ENCODE results near the gene SLC35F3. TPM values are rescaled to one million over a fixed set of nuclear protein-coding genes. Genes with fewer than 3 reads are reported as not detected.

SLC35F3 gene
- polyA plus RNA-seq, 1 donor from 2014 or later = 13.9 TPM

GRCh38 chr1:234337233-234337632 lies 432.8 kb downstream of the SLC35F3 start:
- Histone ChIP-seq H3K79me2 (replicated peaks; ENCODE audit: insufficient read depth, low read length) (no peaks in the 10 kb centered on the region), H3K27ac (ENCODE audit: low read length) (no peak overlapping the region), H2AFZ (ENCODE audit: low read depth, low read length) (no peak overlapping the region), H3K9me3 (ENCODE audit: low read length) (peaks cover 10% of the 10 kb centered on the region), H3K27me3 (ENCODE audit: insufficient read depth, low read depth, low read length) (no peaks in the 10 kb centered on the region), H3K4me2 (ENCODE audit: low read length) (no peak overlapping the region), H3F3A (ENCODE audit: insufficient read depth, low read length, poor library complexity, severe bottlenecking) (no peaks in the 10 kb centered on the region), H3K9ac (ENCODE audit: low read length) (no peak overlapping the region), H3K9me2 (ENCODE audit: insufficient read depth, low read length) (no peaks in the 10 kb centered on the region), H3K4me3 (ENCODE audit: low read length) (no peak overlapping the region), H3K36me3 (ENCODE audit: insufficient read depth, low read length) (no peaks in the 10 kb centered on the region), H4K20me1 (ENCODE audit: insufficient read depth) (no peaks in the 10 kb centered on the region)
- TF ChIP-seq EZH2 (IDR thresholded peaks at IDR 0.05; ENCODE audit: borderline replicate concordance, insufficient read depth, low read length, poor library complexity, severe bottlenecking) (no peak), RAD21 (conservative IDR thresholded peaks at IDR 0.05) (no peak), EP300 (conservative IDR thresholded peaks at IDR 0.05; ENCODE audit: poor library complexity, severe bottlenecking) (no peak), MXI1 (conservative IDR thresholded peaks at IDR 0.05; ENCODE audit: poor library complexity, severe bottlenecking) (no peak), SMC3 (conservative IDR thresholded peaks at IDR 0.05; ENCODE audit: poor library complexity) (no peak)

DNA sequence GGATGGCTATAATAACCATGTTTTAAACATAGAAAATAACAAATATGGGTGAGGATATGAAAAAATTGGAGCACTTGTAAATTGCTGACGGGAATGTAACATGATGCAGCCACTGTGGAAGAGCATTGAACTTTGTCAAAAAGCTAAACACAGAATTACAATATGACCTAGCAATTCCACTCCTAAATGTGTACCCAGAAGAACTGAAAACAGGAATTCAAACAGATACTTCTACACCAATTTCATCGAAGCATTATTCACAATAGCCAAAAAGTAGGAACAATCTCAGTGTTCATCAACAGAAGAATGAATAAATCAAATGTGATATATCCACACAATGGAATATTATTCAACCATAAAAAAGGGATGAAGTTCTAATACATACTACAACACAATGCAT lies 436.1 kb downstream of the SLC35F3 start:
- H3K27ac ChIP-seq (ENCODE audit: low read length) = no peak overlapping the region
- H2AFZ ChIP-seq (ENCODE audit: low read depth, low read length) = no peak overlapping the region
- no peak overlapping the region for H3K9ac ChIP-seq (ENCODE audit: low read length)
- no peaks in the 10 kb centered on the region for H3K9me2 ChIP-seq (ENCODE audit: insufficient read depth, low read length)
- H3K4me3 ChIP-seq (ENCODE audit: low read length) = no peak overlapping the region
- no peaks in the 10 kb centered on the region for H4K20me1 ChIP-seq (ENCODE audit: insufficient read depth)
- H3K79me2 ChIP-seq (replicated peaks; ENCODE audit: insufficient read depth, low read length) = no peaks in the 10 kb centered on the region
- no peaks in the 10 kb centered on the region for H3K36me3 ChIP-seq (ENCODE audit: insufficient read depth, low read length)
- H3F3A ChIP-seq (ENCODE audit: insufficient read depth, low read length, poor library complexity, severe bottlenecking) = no peaks in the 10 kb centered on the region
- H3K4me2 ChIP-seq (ENCODE audit: low read length) = no peak overlapping the region
- no peaks in the 10 kb centered on the region for H3K27me3 ChIP-seq (ENCODE audit: insufficient read depth, low read depth, low read length)
- no peak for TF ChIP-seq POLR2AphosphoS5 (IDR thresholded peaks at IDR 0.05)
- TF ChIP-seq TAF1 (IDR thresholded peaks at IDR 0.05; ENCODE audit: low read depth) = no peak
- TF ChIP-seq REST (IDR thresholded peaks at IDR 0.05; ENCODE audit: borderline replicate concordance) = no peak
- no peak for TF ChIP-seq EP300 (conservative IDR thresholded peaks at IDR 0.05; ENCODE audit: poor library complexity, severe bottlenecking)
- TF ChIP-seq MXI1 (conservative IDR thresholded peaks at IDR 0.05; ENCODE audit: poor library complexity, severe bottlenecking) = no peak
- no peak for TF ChIP-seq CTCF (IDR thresholded peaks at IDR 0.05; ENCODE audit: poor library complexity, severe bottlenecking)
- TF ChIP-seq SMC3 (conservative IDR thresholded peaks at IDR 0.05; ENCODE audit: poor library complexity) = no peak
- H3K9me3 ChIP-seq (ENCODE audit: low read length) = peaks cover 10% of the 10 kb centered on the region

DNA sequence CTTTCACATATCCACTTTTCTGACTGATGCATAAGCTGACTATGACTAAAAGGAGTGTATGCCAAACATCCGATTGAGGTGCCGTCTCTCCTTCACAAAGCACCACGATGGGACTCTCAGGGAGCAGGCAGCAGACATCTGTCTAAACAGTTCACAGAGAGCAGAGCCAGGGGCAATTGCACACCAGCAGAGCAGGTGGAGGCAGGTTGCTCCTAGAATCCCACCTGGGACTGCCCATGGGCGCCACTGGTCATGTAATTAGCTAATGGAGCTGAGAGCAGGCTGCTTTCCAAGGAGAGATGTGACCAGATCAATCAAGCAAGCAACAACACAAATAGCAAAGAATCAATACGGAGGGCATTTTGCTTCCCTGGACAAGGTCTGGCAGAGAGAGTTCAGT lies 438.3 kb downstream of the SLC35F3 start:
- H2AFZ ChIP-seq (ENCODE audit: low read depth, low read length) = no peak overlapping the region
- H4K20me1 ChIP-seq (ENCODE audit: insufficient read depth) = no peaks in the 10 kb centered on the region
- H3K36me3 ChIP-seq (ENCODE audit: insufficient read depth, low read length) = no peaks in the 10 kb centered on the region
- H3K4me3 ChIP-seq (ENCODE audit: low read length) = no peak overlapping the region
- no peaks in the 10 kb centered on the region for H3K27me3 ChIP-seq (ENCODE audit: insufficient read depth, low read depth, low read length)
- H3K79me2 ChIP-seq (replicated peaks; ENCODE audit: insufficient read depth, low read length) = no peaks in the 10 kb centered on the region
- peaks cover 10% of the 10 kb centered on the region for H3K9me3 ChIP-seq (ENCODE audit: low read length)
- H3K9ac ChIP-seq (ENCODE audit: low read length) = no peak overlapping the region
- H3K4me2 ChIP-seq (ENCODE audit: low read length) = no peak overlapping the region
- no peak for TF ChIP-seq TAF1 (IDR thresholded peaks at IDR 0.05; ENCODE audit: low read depth)
- TF ChIP-seq RAD21 (conservative IDR thresholded peaks at IDR 0.05) = no peak
- no peak for TF ChIP-seq EZH2 (IDR thresholded peaks at IDR 0.05; ENCODE audit: borderline replicate concordance, insufficient read depth, low read length, poor library complexity, severe bottlenecking)
- TF ChIP-seq EP300 (conservative IDR thresholded peaks at IDR 0.05; ENCODE audit: poor library complexity, severe bottlenecking) = no peak
- TF ChIP-seq CTCF (IDR thresholded peaks at IDR 0.05; ENCODE audit: poor library complexity, severe bottlenecking) = no peak
- TF ChIP-seq REST (IDR thresholded peaks at IDR 0.05; ENCODE audit: borderline replicate concordance) = no peak
- no peak for TF ChIP-seq SMC3 (conservative IDR thresholded peaks at IDR 0.05; ENCODE audit: poor library complexity)
- TF ChIP-seq MXI1 (conservative IDR thresholded peaks at IDR 0.05; ENCODE audit: poor library complexity, severe bottlenecking) = no peak
- no peak for TF ChIP-seq POLR2AphosphoS5 (IDR thresholded peaks at IDR 0.05)
- no peaks in the 10 kb centered on the region for H3K9me2 ChIP-seq (ENCODE audit: insufficient read depth, low read length)
- no peak overlapping the region for H3K27ac ChIP-seq (ENCODE audit: low read length)
- H3F3A ChIP-seq (ENCODE audit: insufficient read depth, low read length, poor library complexity, severe bottlenecking) = no peaks in the 10 kb centered on the region
